ENCODE data around the gene SRSF6.

- TF ChIP-seq, protein P1, sequence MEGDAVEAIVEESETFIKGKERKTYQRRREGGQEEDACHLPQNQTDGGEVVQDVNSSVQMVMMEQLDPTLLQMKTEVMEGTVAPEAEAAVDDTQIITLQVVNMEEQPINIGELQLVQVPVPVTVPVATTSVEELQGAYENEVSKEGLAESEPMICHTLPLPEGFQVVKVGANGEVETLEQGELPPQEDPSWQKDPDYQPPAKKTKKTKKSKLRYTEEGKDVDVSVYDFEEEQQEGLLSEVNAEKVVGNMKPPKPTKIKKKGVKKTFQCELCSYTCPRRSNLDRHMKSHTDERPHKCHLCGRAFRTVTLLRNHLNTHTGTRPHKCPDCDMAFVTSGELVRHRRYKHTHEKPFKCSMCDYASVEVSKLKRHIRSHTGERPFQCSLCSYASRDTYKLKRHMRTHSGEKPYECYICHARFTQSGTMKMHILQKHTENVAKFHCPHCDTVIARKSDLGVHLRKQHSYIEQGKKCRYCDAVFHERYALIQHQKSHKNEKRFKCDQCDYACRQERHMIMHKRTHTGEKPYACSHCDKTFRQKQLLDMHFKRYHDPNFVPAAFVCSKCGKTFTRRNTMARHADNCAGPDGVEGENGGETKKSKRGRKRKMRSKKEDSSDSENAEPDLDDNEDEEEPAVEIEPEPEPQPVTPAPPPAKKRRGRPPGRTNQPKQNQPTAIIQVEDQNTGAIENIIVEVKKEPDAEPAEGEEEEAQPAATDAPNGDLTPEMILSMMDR (IDR thresholded peaks at IDR 0.05; ENCODE audit: low read depth, low read length, poor library complexity, severe bottlenecking) = no peak
- no peak for TF ChIP-seq EZH2phosphoT487 (IDR thresholded peaks at IDR 0.05; ENCODE audit: borderline replicate concordance, low read length)
Measured at GRCh38 chr20:43452404-43453126, 5.1 kb upstream of the SRSF6 start.

All from DOHH2 (cell line).